IMR-90 (cell line): ENCODE measurements around the gene HRH2. TPM values are rescaled to one million over a fixed set of nuclear protein-coding genes. Genes with fewer than 3 reads are reported as not detected.

Experiments
- ATAC-seq: fragments of 200-7000 bp; cut with Tn5 transposase; 2 replicates; pipeline ENCODE4 v1.9.1; 2020; ENCODE audit warnings: low read depth, mild to moderate bottlenecking, moderate library complexity
- BruUV-seq: library from RNA; stranded (reverse); fragments of 400-500 nt; replicated peaks from 2 replicates; lab custom pipeline; 2021; lab: Mats Ljungman, UMichigan
- CTCF ChIA-PET: fragments of 300-600 bp; formaldehyde crosslinking; extraction: SDS; loops from one replicate; lab custom pipeline; 2021; ENCODE audit warnings: antibody characterized with exemption; lab: Yijun Ruan, JAX
- POLR2A ChIA-PET: fragments of 300-600 bp; sonication (Branson Sonifier 250); formaldehyde crosslinking; loops from one replicate; lab custom pipeline; 2022; ENCODE audit warnings: antibody characterized with exemption; ENCODE audit not compliant: unreplicated experiment; lab: Charles Lee
- DNase-seq: peaks from one replicate; pipeline ENCODE4 v3.0.0; 2013
- H2AFZ ChIP-seq: replicated peaks from 2 replicates; pipeline ENCODE3; 2013; ENCODE audit warnings: low read length, mild to moderate bottlenecking; ENCODE audit not compliant: poor library complexity
- H2AK5ac ChIP-seq: 2 replicates; pipeline ENCODE4 v1.6.1; 2013; ENCODE audit warnings: low read depth, low read length, inconsistent platforms
- H2AK9ac ChIP-seq: replicated peaks from 2 replicates; pipeline ENCODE3; 2013; ENCODE audit warnings: mild to moderate bottlenecking, low read depth, low read length, moderate library complexity; ENCODE audit not compliant: poor library complexity
- H2BK120ac ChIP-seq: 2 replicates; pipeline ENCODE4 v1.6.1; 2013; ENCODE audit warnings: low read depth, low read length, inconsistent platforms
- H2BK15ac ChIP-seq: 3 replicates; pipeline ENCODE4 v1.6.1; 2013; ENCODE audit warnings: low read depth, low read length, inconsistent platforms
- H2BK20ac ChIP-seq: 2 replicates; pipeline ENCODE4 v1.6.1; 2013; ENCODE audit warnings: low read depth, mild to moderate bottlenecking, inconsistent platforms, low read length, moderate library complexity
- H2BK5ac ChIP-seq: 2 replicates; pipeline ENCODE4 v1.6.1; 2013; ENCODE audit warnings: mild to moderate bottlenecking, low read depth, low read length, inconsistent platforms; ENCODE audit not compliant: poor library complexity, severe bottlenecking
- H3K14ac ChIP-seq: replicated peaks from 2 replicates; pipeline ENCODE4 v1.6.1; 2013; ENCODE audit warnings: low read depth, low read length, inconsistent platforms
- H3K18ac ChIP-seq: 2 replicates; pipeline ENCODE4 v1.6.1; 2013; ENCODE audit warnings: low read depth, low read length, control low read depth
- H3K23ac ChIP-seq: 2 replicates; pipeline ENCODE4 v1.6.1; 2013; ENCODE audit warnings: low read depth, low read length, inconsistent platforms
- H3K27ac ChIP-seq: 2 replicates; pipeline ENCODE4 v1.5.1; 2013; ENCODE audit warnings: mild to moderate bottlenecking, control low read depth, low read length; ENCODE audit not compliant: insufficient read depth
- H3K27me3 ChIP-seq: 2 replicates; pipeline ENCODE4 v1.6.1; 2013; ENCODE audit warnings: low read length; ENCODE audit not compliant: control insufficient read depth, insufficient read depth
- H3K36me3 ChIP-seq: 2 replicates; pipeline ENCODE4 v1.6.1; 2013; ENCODE audit warnings: low read length, mixed read lengths; ENCODE audit not compliant: control insufficient read depth, insufficient read depth
- H3K4ac ChIP-seq: 2 replicates; pipeline ENCODE4 v1.6.1; 2013; ENCODE audit warnings: low read depth, low read length, inconsistent platforms
- H3K4me1 ChIP-seq: 2 replicates; pipeline ENCODE4 v1.6.1; 2013; ENCODE audit warnings: low read length, mixed read lengths; ENCODE audit not compliant: control insufficient read depth, insufficient read depth
- H3K4me2 ChIP-seq: 2 replicates; pipeline ENCODE4 v1.6.1; 2013; ENCODE audit warnings: low read depth, mild to moderate bottlenecking, control low read depth, low read length, moderate library complexity
- H3K4me3 ChIP-seq: 2 replicates; pipeline ENCODE4 v1.5.1; 2013; ENCODE audit warnings: low read depth, mild to moderate bottlenecking, control low read depth, low read length, moderate library complexity; ENCODE audit not compliant: insufficient read depth
- H3K56ac ChIP-seq: 2 replicates; pipeline ENCODE4 v1.6.1; 2013; ENCODE audit warnings: low read length, inconsistent platforms; ENCODE audit not compliant: insufficient read depth; ENCODE audit errors: extremely low read depth
- H3K79me1 ChIP-seq, 2 experiments: 2 replicates each; pipeline ENCODE4 v1.6.1; 2013; ENCODE audit warnings: low read length in 2 of 2, inconsistent platforms in 1 of 2, low read depth in 1 of 2
- H3K9ac ChIP-seq: 2 replicates; pipeline ENCODE4 v1.6.1; 2013; ENCODE audit warnings: low read depth, low read length, control low read depth
- H3K9me1 ChIP-seq: 2 replicates; pipeline ENCODE4 v1.6.1; 2013; ENCODE audit warnings: low read length, inconsistent platforms; ENCODE audit not compliant: insufficient read depth
- H3K9me3 ChIP-seq: 2 replicates; pipeline ENCODE4 v1.6.1; 2013; ENCODE audit warnings: low read length; ENCODE audit not compliant: control insufficient read depth, insufficient read depth
- H4K20me1 ChIP-seq: 2 replicates; pipeline ENCODE4 v1.6.1; 2013; ENCODE audit warnings: low read length, inconsistent platforms; ENCODE audit not compliant: insufficient read depth
- H4K5ac ChIP-seq: 2 replicates; pipeline ENCODE4 v1.6.1; 2013; ENCODE audit warnings: mild to moderate bottlenecking, low read depth, low read length, control low read depth
- H4K8ac ChIP-seq, 2 experiments: 2 replicates each; pipeline ENCODE4 v1.6.1; 2013; ENCODE audit warnings: low read depth in 2 of 2, low read length in 2 of 2, control low read depth in 1 of 2, inconsistent platforms in 1 of 2
- H4K91ac ChIP-seq: 2 replicates; pipeline ENCODE4 v1.6.1; 2013; ENCODE audit warnings: low read depth, low read length, inconsistent platforms; ENCODE audit not compliant: insufficient read depth
- CHD1 ChIP-seq: IDR thresholded peaks from 2 replicates; pipeline ENCODE4 v1.6.1; 2012; ENCODE audit warnings: low read depth, low read length, improper control_type of control experiment
- FOS ChIP-seq: fragments of 150-350 bp; IDR thresholded peaks from 2 replicates; pipeline ENCODE4 v1.6.1; 2016; ENCODE audit warnings: low read depth, low read length
- MAFK ChIP-seq: IDR thresholded peaks from 2 replicates; pipeline ENCODE4 v1.6.1; 2012; ENCODE audit warnings: low read depth, low read length, improper control_type of control experiment
- MAZ ChIP-seq: IDR thresholded peaks from 2 replicates; pipeline ENCODE4 v1.6.1; 2012; ENCODE audit warnings: low read depth, mild to moderate bottlenecking, low read length, improper control_type of control experiment, moderate library complexity, borderline replicate concordance
- MXI1 ChIP-seq: IDR thresholded peaks from 2 replicates; pipeline ENCODE4 v1.6.1; 2012; ENCODE audit warnings: low read depth, mild to moderate bottlenecking, low read length, moderate library complexity, borderline replicate concordance
- NFE2L2 ChIP-seq: fragments of 150-350 bp; IDR thresholded peaks from 2 replicates; pipeline ENCODE4 v1.6.1; 2016; ENCODE audit warnings: low read depth, mild to moderate bottlenecking, low read length
- RAD21 ChIP-seq: IDR thresholded peaks from 2 replicates; pipeline ENCODE4 v1.6.1; 2012; ENCODE audit warnings: low read length, improper control_type of control experiment
- RCOR1 ChIP-seq: IDR thresholded peaks from 2 replicates; pipeline ENCODE4 v1.6.1; 2012; ENCODE audit warnings: mild to moderate bottlenecking, low read length, improper control_type of control experiment; ENCODE audit not compliant: insufficient replicate concordance
- RFX5 ChIP-seq: IDR thresholded peaks from 2 replicates; pipeline ENCODE4 v1.8.0; 2012; ENCODE audit warnings: low read depth, mild to moderate bottlenecking, low read length, moderate library complexity
- USF2 ChIP-seq: fragments of 150-350 bp; IDR thresholded peaks from 2 replicates; pipeline ENCODE4 v1.6.1; 2017; ENCODE audit warnings: mild to moderate bottlenecking, antibody characterized with exemption, low read length, low read depth
- WGBS, 2 experiments: methylation state at CpG; one replicate each; pipeline versions ENCODE4 v1.1.5 to v1.1.7; 2013; ENCODE audit warnings: missing lambda C conversion rate in 2 of 2; ENCODE audit not compliant: insufficient read length in 1 of 2; ENCODE audit errors: extremely low coverage in 2 of 2; 5-methylcytosine and 5-hydroxymethylcytosine counted together
- dilution Hi-C: fragments of 300-500 bp; cut with HindIII; formaldehyde crosslinking; loops from one replicate; pipeline ENCODE4 v1.14.3; 2018; ENCODE audit warnings: low sequenced_read_pairs; ENCODE audit not compliant: unreplicated experiment
- in situ Hi-C: fragments of 300-500 bp; cut with MboI; formaldehyde crosslinking; loops from 3 replicates; pipeline ENCODE4 v1.14.3; 2019; ENCODE audit warnings: low sequenced_read_pairs, inconsistent platforms, mixed read lengths
- intact Hi-C: fragments of 100-400 bp; cut with micrococcal nuclease; formaldehyde crosslinking; loops from 2 replicates; pipeline ENCODE4 v1.10.0; 2022
- polyA plus RNA-seq, 3 experiments: library from polyadenylated mRNA; depleted of rRNA; stranded (reverse); fragments of >200 nt; gene quantifications; 2 replicates each; pipeline ENCODE4 v1.2.3, GENCODE V29; 2012; ENCODE audit warnings: low replicate concordance in 1 of 3
- total RNA-seq: library from RNA; depleted of rRNA; stranded (reverse); fragments of >200 nt; gene quantifications from 2 replicates; pipeline ENCODE4 v1.2.3, GENCODE V29; 2012

Gene HRH2
- total and polyA plus RNA-seq, 2 of the 4 experiments (the other 2 are of a cell fraction): not detected

GRCh38 chr5:175694371-175695160 is 36.7 kb downstream of the HRH2 start:
- no peak overlapping the region for H3K4me3 ChIP-seq
- H4K8ac ChIP-seq: no peak overlapping the region
- no peak overlapping the region for H3K27ac ChIP-seq
- no peak overlapping the region for H3K9ac ChIP-seq
- TF ChIP-seq MXI1 (no peak), MAZ (no peak), CHD1 (no peak), FOS (no peak), RCOR1 (no peak), MAFK (no peak), RAD21 (no peak), USF2 (no peak), NFE2L2 (no peak), RFX5 (no peak)
- in situ Hi-C loops (no loop called here), intact Hi-C loops (no loop called here), dilution Hi-C loops (no loop called here)
- no peak overlapping the region for H2BK5ac ChIP-seq
- no peaks in the 10 kb centered on the region for H3K79me1 ChIP-seq
- H3K27me3 ChIP-seq: no peaks in the 10 kb centered on the region
- no peak overlapping the region for H3K18ac ChIP-seq
- no peak overlapping the region for H3K23ac ChIP-seq
- no peak overlapping the region for H2AFZ ChIP-seq
- DNase-seq (no peak), ATAC-seq (no peak)
- no peak overlapping the region for H3K4ac ChIP-seq
- H3K36me3 ChIP-seq: no peaks in the 10 kb centered on the region
- 36% methylated on average over 4 of the region's 13 CpGs; no CpG with 5 or more reads in 1 of the 2 experiments for WGBS, 2 experiments
- peaks cover 7% of the 10 kb centered on the region; the same call in 1 of the 2 replicates for H3K9me3 ChIP-seq
- no peaks in the 10 kb centered on the region for H4K20me1 ChIP-seq
- no peak overlapping the region for H3K56ac ChIP-seq
- H2AK9ac ChIP-seq: no peak overlapping the region
- no TSS peak for BruUV-seq
- no peaks in the 10 kb centered on the region for H3K4me1 ChIP-seq
- no peak overlapping the region for H4K5ac ChIP-seq
- no peak overlapping the region for H3K4me2 ChIP-seq
- no peak overlapping the region for H2BK120ac ChIP-seq
- no peak overlapping the region for H2AK5ac ChIP-seq
- no peaks in the 10 kb centered on the region for H3K9me1 ChIP-seq
- H2BK15ac ChIP-seq: no peak overlapping the region
- no peak overlapping the region for H2BK20ac ChIP-seq
- H3K14ac ChIP-seq: no peak overlapping the region
- ChIA-PET POLR2A (no interaction called here), CTCF (no interaction called here)
- no peak overlapping the region for H4K91ac ChIP-seq
